CD4-positive, alpha-beta T cell (primary cell): ENCODE measurements around the gene HSD17B2. TPM values are rescaled to one million over a fixed set of nuclear protein-coding genes. Genes with fewer than 3 reads are reported as not detected.

ENCODE experiments used
- ATAC-seq: fragments of 200-7000 bp; cut with Tn5 transposase; one replicate; pipeline ENCODE4 v1.10.0; 2022; ENCODE audit warnings: mild to moderate bottlenecking; ENCODE audit not compliant: poor library complexity
- CTCF ChIA-PET: fragments of 350-600 bp; sonication (Branson Sonifier 250); formaldehyde crosslinking; loops from one replicate; lab custom pipeline; 2021; ENCODE audit warnings: antibody characterized with exemption, inconsistent platforms; lab: Charles Lee
- POLR2A ChIA-PET: fragments of 350-600 bp; sonication (Branson Sonifier 250); formaldehyde crosslinking; loops from one replicate; lab custom pipeline; 2021; ENCODE audit warnings: antibody characterized with exemption, inconsistent platforms; lab: Charles Lee
- DNase-seq, 14 experiments: peaks; one replicate each; pipeline ENCODE4 v3.0.0-alpha.2; 2013 to 2020; ENCODE audit warnings: mixed read lengths in 2 of 14
- H3K27ac ChIP-seq, 2 donors: one replicate each; pipeline versions ENCODE4 v1.5.1 to v1.7.0; 2013; ENCODE audit warnings: low read length in 2 of 2, low read depth in 1 of 2, mild to moderate bottlenecking in 1 of 2
- H3K27me3 ChIP-seq, 2 experiments: 1 replicate in 1 of 2; 2 replicates in 1 of 2; pipeline versions ENCODE4 v1.6.1 to v1.7.0; 2013; ENCODE audit warnings: low read length in 2 of 2, control low read depth in 1 of 2, mild to moderate bottlenecking in 1 of 2, moderate library complexity in 1 of 2; ENCODE audit not compliant: insufficient read depth in 2 of 2, control insufficient read depth in 1 of 2
- H3K36me3 ChIP-seq: one replicate; pipeline ENCODE4 v1.6.1; 2013; ENCODE audit warnings: low read length, control low read depth; ENCODE audit not compliant: insufficient read depth
- H3K4me1 ChIP-seq: one replicate; pipeline ENCODE4 v1.6.1; 2013; ENCODE audit warnings: low read length, control low read depth; ENCODE audit not compliant: insufficient read depth
- H3K4me3 ChIP-seq: one replicate; pipeline ENCODE4 v1.5.1; 2013; ENCODE audit warnings: mild to moderate bottlenecking, low read length, moderate library complexity
- H3K9me3 ChIP-seq, 2 experiments: 1 replicate in 1 of 2; 2 replicates in 1 of 2; pipeline versions ENCODE4 v1.6.1 to v1.7.0; 2013; ENCODE audit warnings: low read length in 2 of 2, mild to moderate bottlenecking in 2 of 2, control low read depth in 1 of 2, moderate library complexity in 1 of 2; ENCODE audit not compliant: control insufficient read depth in 1 of 2, insufficient read depth in 1 of 2
- H3K27ac Mint-ChIP-seq: one replicate; pipeline ENCODE4 v1.8.0; 2020; ENCODE audit warnings: mixed read lengths
- H3K27me3 Mint-ChIP-seq: one replicate; pipeline ENCODE4 v1.8.0; 2021; ENCODE audit warnings: mixed read lengths
- H3K36me3 Mint-ChIP-seq: one replicate; pipeline ENCODE4 v1.8.0; 2021; ENCODE audit warnings: low read depth, mixed read lengths
- H3K4me1 Mint-ChIP-seq: one replicate; pipeline ENCODE4 v1.8.0; 2021; ENCODE audit warnings: low read depth, mixed read lengths
- H3K4me3 Mint-ChIP-seq: one replicate; pipeline ENCODE4 v1.8.0; 2020; ENCODE audit warnings: mild to moderate bottlenecking, mixed read lengths
- H3K9me3 Mint-ChIP-seq: one replicate; pipeline ENCODE4 v1.8.0; 2020; ENCODE audit warnings: mixed read lengths
- intact Hi-C, 2 experiments: fragments of 100-400 bp; cut with DNase I in 1 of 2; cut with micrococcal nuclease in 1 of 2; formaldehyde crosslinking; loops; one replicate each; pipeline versions ENCODE4 v1.15.1 to v1.9.0; 2023 to 2025; cut with DNase I, micrococcal nuclease
- total RNA-seq, 174 experiments: library from RNA in 2 of 174; stranded (reverse) in 2 of 174; gene quantifications; one replicate each; pipeline ENCODE4 v1.2.3 and lab custom pipeline; 2021 to 2026
- TF ChIP-seq, protein P1 (sequence below): fragments of 200-600 bp; IDR thresholded peaks from one replicate; pipeline ENCODE4 v1.8.0; 2022; ENCODE audit warnings: antibody characterized with exemption, mild to moderate bottlenecking

The HSD17B2 gene
- total RNA-seq, 2 experiments from 2014 or later: not detected

DNA sequence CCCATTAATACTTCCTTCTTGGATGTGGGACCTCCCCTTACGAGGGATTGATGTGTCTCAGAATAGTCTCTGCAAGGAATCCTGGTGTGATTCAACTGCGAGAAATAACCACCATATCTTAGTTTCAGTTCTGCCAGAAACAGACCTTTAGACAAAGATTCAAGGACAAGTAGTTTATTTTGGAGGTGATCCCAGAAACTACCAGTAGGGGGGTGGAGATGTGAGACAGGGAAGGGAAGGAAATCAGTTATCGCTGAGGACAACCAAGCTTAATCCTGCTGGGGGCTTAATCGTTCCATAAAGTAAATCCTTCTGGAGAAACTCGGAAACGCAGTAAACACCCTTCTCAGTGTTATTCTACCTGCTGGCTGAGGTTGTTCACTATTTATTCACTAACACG is 18.8 kb upstream of the HSD17B2 start:
- H3K4me3 Mint-ChIP-seq: no peak overlapping the region
- Histone ChIP-seq H3K9me3 (peaks cover 0 to 20% of the 10 kb centered on the region in 2 experiments), H3K27me3 (peaks cover 3 to 36% of the 10 kb centered on the region in 2 experiments), H3K4me3 (no peak overlapping the region), H3K27ac (no peak overlapping the region), H3K4me1 (peaks cover 8% of the 10 kb centered on the region), H3K36me3 (no peaks in the 10 kb centered on the region)
- DNase-seq (no peak), ATAC-seq (no peak)
- no peak overlapping the region for H3K27ac Mint-ChIP-seq
- H3K36me3 Mint-ChIP-seq: peaks cover 7% of the 10 kb centered on the region
- POLR2A ChIA-PET: no interaction called here
- CTCF ChIA-PET: no interaction called here
- peaks cover 10% of the 10 kb centered on the region for H3K4me1 Mint-ChIP-seq
- TF ChIP-seq, protein P1, sequence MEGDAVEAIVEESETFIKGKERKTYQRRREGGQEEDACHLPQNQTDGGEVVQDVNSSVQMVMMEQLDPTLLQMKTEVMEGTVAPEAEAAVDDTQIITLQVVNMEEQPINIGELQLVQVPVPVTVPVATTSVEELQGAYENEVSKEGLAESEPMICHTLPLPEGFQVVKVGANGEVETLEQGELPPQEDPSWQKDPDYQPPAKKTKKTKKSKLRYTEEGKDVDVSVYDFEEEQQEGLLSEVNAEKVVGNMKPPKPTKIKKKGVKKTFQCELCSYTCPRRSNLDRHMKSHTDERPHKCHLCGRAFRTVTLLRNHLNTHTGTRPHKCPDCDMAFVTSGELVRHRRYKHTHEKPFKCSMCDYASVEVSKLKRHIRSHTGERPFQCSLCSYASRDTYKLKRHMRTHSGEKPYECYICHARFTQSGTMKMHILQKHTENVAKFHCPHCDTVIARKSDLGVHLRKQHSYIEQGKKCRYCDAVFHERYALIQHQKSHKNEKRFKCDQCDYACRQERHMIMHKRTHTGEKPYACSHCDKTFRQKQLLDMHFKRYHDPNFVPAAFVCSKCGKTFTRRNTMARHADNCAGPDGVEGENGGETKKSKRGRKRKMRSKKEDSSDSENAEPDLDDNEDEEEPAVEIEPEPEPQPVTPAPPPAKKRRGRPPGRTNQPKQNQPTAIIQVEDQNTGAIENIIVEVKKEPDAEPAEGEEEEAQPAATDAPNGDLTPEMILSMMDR: no peak
- peaks cover 61% of the 10 kb centered on the region for H3K27me3 Mint-ChIP-seq
- H3K9me3 Mint-ChIP-seq: peaks cover 2% of the 10 kb centered on the region
- intact Hi-C loops: loop anchor here in 1 of 2 experiments (5.0 kb wide), 1 partner anchor 699 kb away; no protein-coding TSS in a partner anchor

GRCh38 chr16:82016964-82017363 is 18.1 kb upstream of the HSD17B2 start:
- ChIA-PET CTCF (no interaction called here), POLR2A (no interaction called here)
- DNase-seq: no peak
- TF ChIP-seq, protein P1: no peak
- ATAC-seq: no peak
- Mint-ChIP-seq H3K4me1 (peaks cover 3% of the 10 kb centered on the region), H3K36me3 (peaks cover under 1% of the 10 kb centered on the region), H3K27ac (no peak overlapping the region), H3K4me3 (no peak overlapping the region), H3K27me3 (peaks cover 66% of the 10 kb centered on the region), H3K9me3 (peaks cover 2% of the 10 kb centered on the region)
- Histone ChIP-seq H3K4me1 (peaks cover 1% of the 10 kb centered on the region), H3K4me3 (no peak overlapping the region), H3K27ac (no peak overlapping the region), H3K9me3 (peaks cover 0 to 20% of the 10 kb centered on the region in 2 experiments), H3K36me3 (no peaks in the 10 kb centered on the region), H3K27me3 (peaks cover 3 to 40% of the 10 kb centered on the region in 2 experiments)
- intact Hi-C loops: loop anchor here in 1 of 2 experiments (5.0 kb wide), 1 partner anchor 700 kb away; no protein-coding TSS in a partner anchor

DNA sequence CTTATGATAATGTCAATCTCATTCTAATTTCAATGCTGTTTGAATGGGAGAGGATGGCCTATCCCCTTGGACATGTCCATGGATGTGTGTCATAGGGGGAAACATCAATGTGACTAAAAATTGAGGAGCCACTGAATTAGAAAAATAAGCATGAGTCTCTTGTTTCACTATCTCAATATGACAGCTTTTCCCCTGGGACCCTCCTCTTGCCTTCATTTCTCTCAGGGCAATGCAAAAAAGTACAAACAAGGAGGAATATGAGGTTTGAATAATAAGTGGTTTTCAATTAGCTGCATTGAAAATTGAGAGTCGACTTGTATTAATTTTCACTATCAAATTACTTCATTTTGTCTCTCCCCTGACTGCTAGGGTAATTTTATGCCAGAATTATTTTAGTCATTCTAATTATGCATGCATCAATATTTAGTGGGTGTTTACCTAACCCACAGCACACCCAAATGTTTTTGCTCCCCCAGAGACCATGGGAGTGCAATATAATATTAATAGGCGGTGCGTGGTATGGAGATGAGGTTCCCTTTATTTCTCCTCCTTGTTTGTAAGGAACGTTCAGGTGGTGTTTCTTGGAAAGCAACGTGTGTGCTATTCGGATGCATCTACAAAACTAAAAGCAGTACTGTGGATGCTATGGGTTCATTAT is 17.0 kb upstream of the HSD17B2 start:
- DNase-seq: no peak
- peaks cover 3 to 40% of the 10 kb centered on the region in 2 experiments for H3K27me3 ChIP-seq
- H3K27ac Mint-ChIP-seq: no peak overlapping the region
- no peak overlapping the region for H3K4me3 Mint-ChIP-seq
- no peak for ATAC-seq
- no peaks in the 10 kb centered on the region for H3K36me3 Mint-ChIP-seq
- H3K36me3 ChIP-seq: no peaks in the 10 kb centered on the region
- peaks cover 2% of the 10 kb centered on the region for H3K9me3 Mint-ChIP-seq
- no peak overlapping the region for H3K27ac ChIP-seq
- H3K4me3 ChIP-seq: no peak overlapping the region
- CTCF ChIA-PET: no interaction called here
- POLR2A ChIA-PET: no interaction called here
- intact Hi-C loops: loop anchor here in 1 of 2 experiments (5.0 kb wide), 1 partner anchor 701 kb away; no protein-coding TSS in a partner anchor
- H3K27me3 Mint-ChIP-seq: peaks cover 66% of the 10 kb centered on the region
- no peaks in the 10 kb centered on the region for H3K4me1 Mint-ChIP-seq
- TF ChIP-seq, protein P1: no peak
- H3K4me1 ChIP-seq: no peaks in the 10 kb centered on the region
- peaks cover 0 to 20% of the 10 kb centered on the region in 2 experiments for H3K9me3 ChIP-seq
